H9 (cell line): ENCODE measurements around the gene TRPM3. TPM values are rescaled to one million over a fixed set of nuclear protein-coding genes. Genes with fewer than 3 reads are reported as not detected.

Source experiments
- DNase-seq: peaks from one replicate; pipeline ENCODE4 v3.0.0-alpha.2; 2017
- H2AFZ ChIP-seq: one replicate; pipeline ENCODE4 v1.6.1; 2013; ENCODE audit warnings: mild to moderate bottlenecking, low read length, control low read depth, moderate library complexity
- H2AK5ac ChIP-seq: 2 replicates; pipeline ENCODE4 v1.6.1; 2013; ENCODE audit warnings: low read length, control low read depth, mixed read lengths; ENCODE audit not compliant: insufficient read length
- H2BK120ac ChIP-seq: one replicate; pipeline ENCODE4 v1.6.1; 2013; ENCODE audit warnings: low read depth, mild to moderate bottlenecking, low read length, control low read depth, inconsistent platforms; ENCODE audit not compliant: poor library complexity, severe bottlenecking
- H2BK12ac ChIP-seq: 2 replicates; pipeline ENCODE4 v1.6.1; 2013; ENCODE audit warnings: low read length, control low read depth, mixed read lengths, low read depth; ENCODE audit not compliant: insufficient read length
- H2BK15ac ChIP-seq: 2 replicates; pipeline ENCODE4 v1.6.1; 2013; ENCODE audit warnings: low read depth, low read length, control low read depth
- H2BK20ac ChIP-seq: one replicate; pipeline ENCODE4 v1.6.1; 2013; ENCODE audit warnings: low read depth, mild to moderate bottlenecking, low read length, control low read depth, inconsistent platforms; ENCODE audit not compliant: poor library complexity, severe bottlenecking
- H2BK5ac ChIP-seq: 2 replicates; pipeline ENCODE4 v1.6.1; 2013; ENCODE audit warnings: low read length, control low read depth, mixed read lengths; ENCODE audit not compliant: insufficient read length
- H3K14ac ChIP-seq: 2 replicates; pipeline ENCODE4 v1.6.1; 2013; ENCODE audit warnings: low read length, control low read depth; ENCODE audit not compliant: insufficient read depth
- H3K18ac ChIP-seq: 2 replicates; pipeline ENCODE4 v1.6.1; 2013; ENCODE audit warnings: low read depth, mild to moderate bottlenecking, mixed read lengths, low read length, control low read depth; ENCODE audit not compliant: insufficient read length
- H3K23ac ChIP-seq: 2 replicates; pipeline ENCODE4 v1.6.1; 2013; ENCODE audit warnings: low read length, control low read depth, mixed read lengths, low read depth; ENCODE audit not compliant: insufficient read length
- H3K23me2 ChIP-seq: 2 replicates; pipeline ENCODE4 v1.6.1; 2013; ENCODE audit warnings: low read depth, mild to moderate bottlenecking, mixed read lengths, low read length, control low read depth; ENCODE audit not compliant: insufficient read length, poor library complexity, severe bottlenecking
- H3K27ac ChIP-seq: 2 replicates; pipeline ENCODE4 v1.5.1; 2013; ENCODE audit warnings: low read length, control low read depth, mixed read lengths, low read depth; ENCODE audit not compliant: insufficient read length
- H3K27me3 ChIP-seq: 2 replicates; pipeline ENCODE4 v1.6.1; 2013; ENCODE audit warnings: low read length, control low read depth, inconsistent platforms; ENCODE audit not compliant: insufficient read depth
- H3K4ac ChIP-seq: 2 replicates; pipeline ENCODE4 v1.6.1; 2013; ENCODE audit warnings: low read depth, mild to moderate bottlenecking, control low read depth, inconsistent platforms, low read length, moderate library complexity
- H3K4me1 ChIP-seq: 2 replicates; pipeline ENCODE4 v1.6.1; 2013; ENCODE audit warnings: low read length, control low read depth, inconsistent platforms; ENCODE audit not compliant: insufficient read depth
- H3K4me2 ChIP-seq: 2 replicates; pipeline ENCODE4 v1.6.1; 2013; ENCODE audit warnings: low read length, control low read depth, mixed read lengths; ENCODE audit not compliant: insufficient read length, insufficient read depth
- H3K56ac ChIP-seq: 2 replicates; pipeline ENCODE4 v1.6.1; 2013; ENCODE audit warnings: low read depth, mild to moderate bottlenecking, mixed read lengths, low read length, control low read depth; ENCODE audit not compliant: insufficient read length
- H3K79me1 ChIP-seq: 2 replicates; pipeline ENCODE4 v1.6.1; 2013; ENCODE audit warnings: low read depth, mild to moderate bottlenecking, moderate library complexity, low read length, control low read depth, inconsistent platforms; ENCODE audit not compliant: insufficient read depth, poor library complexity, severe bottlenecking
- H3K79me2 ChIP-seq: 2 replicates; pipeline ENCODE4 v1.6.1; 2013; ENCODE audit warnings: low read length, control low read depth, inconsistent platforms; ENCODE audit not compliant: insufficient read depth
- H3K9ac ChIP-seq: 2 replicates; pipeline ENCODE4 v1.6.1; 2013; ENCODE audit warnings: low read length, control low read depth, mixed read lengths; ENCODE audit not compliant: insufficient read length; ENCODE audit errors: extremely low read depth
- H3K9me3 ChIP-seq: one replicate; pipeline ENCODE4 v1.6.1; 2013; ENCODE audit warnings: low read depth, low read length, inconsistent platforms; ENCODE audit not compliant: control insufficient read depth
- H3T11ph ChIP-seq: one replicate; pipeline ENCODE4 v1.6.1; 2013; ENCODE audit warnings: mild to moderate bottlenecking, low read length, control low read depth, inconsistent platforms
- H4K20me1 ChIP-seq: one replicate; pipeline ENCODE4 v1.6.1; 2013; ENCODE audit not compliant: control insufficient read depth, insufficient read length, insufficient read depth
- H4K5ac ChIP-seq: 2 replicates; pipeline ENCODE4 v1.6.1; 2013; ENCODE audit warnings: low read depth, mild to moderate bottlenecking, mixed read lengths, low read length, control low read depth; ENCODE audit not compliant: insufficient read length
- H4K8ac ChIP-seq: replicated peaks from 2 replicates; pipeline ENCODE4 v1.6.1; 2013; ENCODE audit warnings: low read length, control low read depth, mixed read lengths, low read depth; ENCODE audit not compliant: insufficient read length
- H4K91ac ChIP-seq: 2 replicates; pipeline ENCODE4 v1.6.1; 2013; ENCODE audit warnings: low read depth, mild to moderate bottlenecking, moderate library complexity, mixed read lengths, low read length, control low read depth; ENCODE audit not compliant: insufficient read length
- H3K27ac Mint-ChIP-seq, 3 experiments: 2 replicates in 2 of 3; 3 replicates in 1 of 3; pipeline ENCODE4 v1.8.0; 2020 to 2021; ENCODE audit warnings: mixed read lengths in 3 of 3, mild to moderate bottlenecking in 1 of 3, moderate library complexity in 1 of 3
- H3K27me3 Mint-ChIP-seq: 2 replicates; pipeline ENCODE4 v1.8.0; 2021; ENCODE audit warnings: low read depth, mild to moderate bottlenecking, moderate library complexity, mixed read lengths
- H3K36me3 Mint-ChIP-seq, 3 experiments: 2 replicates in 2 of 3; 3 replicates in 1 of 3; pipeline ENCODE4 v1.8.0; 2020 to 2021; ENCODE audit warnings: low read depth in 3 of 3, mixed read lengths in 3 of 3; ENCODE audit not compliant: insufficient read depth in 1 of 3
- H3K4me1 Mint-ChIP-seq, 2 experiments: 2 replicates each; pipeline ENCODE4 v1.8.0; 2020; ENCODE audit warnings: mixed read lengths in 2 of 2
- H3K4me3 Mint-ChIP-seq, 2 experiments: 2 replicates in 1 of 2; 3 replicates in 1 of 2; pipeline ENCODE4 v1.8.0; 2020 to 2021; ENCODE audit warnings: mild to moderate bottlenecking in 2 of 2, mixed read lengths in 2 of 2, moderate library complexity in 1 of 2
- H3K9me3 Mint-ChIP-seq, 2 experiments: 2 replicates in 1 of 2; 3 replicates in 1 of 2; pipeline ENCODE4 v1.8.0; 2020; ENCODE audit warnings: mild to moderate bottlenecking in 2 of 2, mixed read lengths in 2 of 2, moderate library complexity in 1 of 2
- CTCF ChIP-seq: fragments of 200-600 bp; sonication (generic); conservative IDR thresholded peaks from 3 replicates; pipeline ENCODE4 v1.8.0; 2021; ENCODE audit warnings: antibody characterized with exemption, mild to moderate bottlenecking
- WGBS: extraction: QIAGEN DNeasy Blood & Tissue Kit; methylation state at CpG from one replicate; pipeline ENCODE4 v1.1.7; 2013; ENCODE audit warnings: missing lambda C conversion rate, low lambda C conversion rate, mixed read lengths; ENCODE audit not compliant: insufficient read length; ENCODE audit errors: extremely low coverage; 5-methylcytosine and 5-hydroxymethylcytosine counted together
- total RNA-seq: library from RNA; stranded (reverse); gene quantifications from 2 replicates; pipeline ENCODE4 v1.2.1, GENCODE V29; 2021

Gene TRPM3
- total RNA-seq, 1 experiment from 2014 or later: 10.3 TPM

GRCh38 chr9:70878576-70878975 lies 242.8 kb downstream of the TRPM3 start:
- peaks cover 3% of the 10 kb centered on the region; the same call in 1 of the 2 replicates for H3K4me1 ChIP-seq
- Mint-ChIP-seq H3K36me3 (no peaks in the 10 kb centered on the region), H3K4me3 (no peak overlapping the region), H3K4me1 (peaks cover 1 to 9% of the 10 kb centered on the region in 2 experiments), H3K9me3 (no peaks in the 10 kb centered on the region), H3K27ac (no peak overlapping the region; a peak in 1 of 7 replicates), H3K27me3 (no peaks in the 10 kb centered on the region)
- H3T11ph ChIP-seq: no peak overlapping the region
- no peak overlapping the region for H3K23ac ChIP-seq
- no peak overlapping the region for H3K14ac ChIP-seq
- H4K20me1 ChIP-seq: no peaks in the 10 kb centered on the region
- no CpG with 5 or more reads among the region's 4 CpGs for WGBS
- H3K18ac ChIP-seq: no peak overlapping the region
- no peak overlapping the region for H2BK12ac ChIP-seq
- H2BK120ac ChIP-seq: no peak overlapping the region
- H2BK5ac ChIP-seq: no peak overlapping the region
- no peak overlapping the region for H2BK20ac ChIP-seq
- H3K9ac ChIP-seq: no peak overlapping the region
- H2AK5ac ChIP-seq: no peak overlapping the region
- no peak overlapping the region for H4K5ac ChIP-seq
- no peak for TF ChIP-seq CTCF
- H4K8ac ChIP-seq: no peak overlapping the region
- no peaks in the 10 kb centered on the region for H3K23me2 ChIP-seq
- H3K79me1 ChIP-seq: no peaks in the 10 kb centered on the region
- H3K79me2 ChIP-seq: no peaks in the 10 kb centered on the region
- no peak overlapping the region for H3K27ac ChIP-seq
- H2BK15ac ChIP-seq: no peak overlapping the region
- no peak overlapping the region for H2AFZ ChIP-seq
- no peaks in the 10 kb centered on the region; the same call in 1 of the 2 replicates for H3K27me3 ChIP-seq
- no peak overlapping the region for H4K91ac ChIP-seq
- no peak overlapping the region for H3K4me2 ChIP-seq
- H3K9me3 ChIP-seq: no peaks in the 10 kb centered on the region
- no peak overlapping the region for H3K56ac ChIP-seq
- H3K4ac ChIP-seq: no peak overlapping the region
- DNase-seq: no peak
